GM19043 (cell line): ENCODE results near the gene MSI2.

Source experiments
- ATAC-seq: cut with Tn5 transposase; IDR thresholded peaks from one replicate; pipeline ENCODE4 v1.9.1; 2021; ENCODE audit warnings: low read depth; ENCODE audit not compliant: unreplicated experiment

MSI2 gene

GRCh38 chr17:57636985-57637665, 380.8 kb downstream of the MSI2 start:
- ATAC-seq = no peak

- ATAC-seq = no peak
These were observed 381.3 kb downstream of the MSI2 start for GRCh38 chr17:57637666-57638010.

DNA sequence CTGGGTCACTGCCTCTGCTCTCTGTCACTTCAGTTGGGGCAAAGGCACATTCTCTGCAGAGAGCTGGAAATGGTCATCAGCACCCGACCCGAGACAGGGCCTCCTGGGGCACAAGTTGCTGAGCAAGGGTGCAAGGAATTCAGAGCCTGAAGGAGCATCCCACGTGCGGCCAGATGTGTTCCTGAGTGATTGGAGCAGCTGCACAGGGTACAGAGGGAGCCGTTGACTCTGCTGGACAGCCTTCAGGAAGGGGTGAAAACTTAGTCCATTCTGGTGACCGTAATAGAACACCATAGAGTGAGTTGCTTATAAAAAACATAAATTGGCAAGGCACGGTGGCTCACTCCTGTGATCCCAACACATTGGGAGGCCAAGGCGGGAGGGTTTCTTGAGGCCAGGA, 382.0 kb downstream of the MSI2 start:
- no peak for ATAC-seq

- no peak for ATAC-seq
These were observed 383.1 kb downstream of the MSI2 start for GRCh38 chr17:57639381-57639780.

- ATAC-seq = no peak
These were observed 383.8 kb downstream of the MSI2 start for GRCh38 chr17:57640079-57640478.

- no peak for ATAC-seq
These were observed 385.4 kb downstream of the MSI2 start for GRCh38 chr17:57641761-57642160.

GRCh38 chr17:57643062-57643461, 386.7 kb downstream of the MSI2 start:
- ATAC-seq = no peak

- no peak for ATAC-seq
These were observed 388.0 kb downstream of the MSI2 start for GRCh38 chr17:57644326-57644725.

DNA sequence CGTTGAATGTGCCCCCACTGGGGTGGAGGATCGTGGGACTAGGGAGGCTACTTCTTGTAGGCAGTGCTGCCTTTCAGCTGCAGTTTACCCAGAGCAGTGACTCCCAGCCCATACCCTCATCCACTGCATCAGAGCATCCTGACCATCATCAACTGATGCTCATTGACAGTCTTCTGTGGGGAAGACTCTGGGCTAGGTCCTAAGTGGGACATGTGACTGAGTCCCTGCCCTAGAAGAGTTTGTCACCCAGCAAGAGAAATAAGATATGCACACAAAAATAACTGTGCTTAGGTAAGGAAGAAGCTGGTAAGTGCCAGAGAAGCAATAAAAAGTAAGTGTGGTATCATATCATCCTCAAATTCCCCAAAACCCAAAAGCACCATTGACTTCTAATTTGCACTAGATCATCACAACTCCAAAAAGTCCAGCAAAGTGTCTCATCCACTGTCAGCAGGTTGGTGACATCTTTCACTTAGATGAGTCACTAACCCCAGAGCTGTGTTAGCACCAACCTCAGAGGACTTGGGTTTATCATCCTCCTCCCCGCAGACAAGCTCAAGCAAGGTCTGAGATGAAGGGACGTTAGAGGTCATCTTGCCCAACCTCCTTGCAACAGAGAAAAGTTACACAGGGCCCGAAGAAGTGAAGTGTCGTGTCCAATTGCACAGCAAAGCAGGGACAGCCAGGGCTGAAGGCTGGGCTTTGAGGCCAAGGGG, 389.8 kb downstream of the MSI2 start:
- ATAC-seq = no peak

DNA sequence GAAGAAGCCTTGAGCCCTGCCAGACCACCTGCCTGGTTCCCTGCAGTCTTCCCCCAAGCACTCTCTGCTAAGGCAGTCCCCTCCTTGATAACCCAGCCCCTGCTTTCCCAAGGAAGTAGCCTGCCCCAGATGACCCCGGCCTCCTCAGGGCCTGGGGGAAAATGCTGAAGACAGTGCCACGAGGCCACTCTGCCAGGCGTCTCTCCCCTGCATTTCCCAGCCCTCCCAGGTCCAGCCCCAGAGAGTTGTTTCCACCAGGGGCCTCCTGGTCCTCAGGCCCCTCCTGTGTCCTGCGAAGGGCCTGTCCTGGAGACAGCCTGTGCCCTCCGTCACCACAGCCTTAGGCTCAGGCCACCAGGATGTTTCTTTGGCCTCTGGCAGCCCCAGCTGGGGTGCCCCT, 392.4 kb downstream of the MSI2 start:
- no peak for ATAC-seq

GRCh38 chr17:57649191-57649590, 392.9 kb downstream of the MSI2 start:
- ATAC-seq = no peak

DNA sequence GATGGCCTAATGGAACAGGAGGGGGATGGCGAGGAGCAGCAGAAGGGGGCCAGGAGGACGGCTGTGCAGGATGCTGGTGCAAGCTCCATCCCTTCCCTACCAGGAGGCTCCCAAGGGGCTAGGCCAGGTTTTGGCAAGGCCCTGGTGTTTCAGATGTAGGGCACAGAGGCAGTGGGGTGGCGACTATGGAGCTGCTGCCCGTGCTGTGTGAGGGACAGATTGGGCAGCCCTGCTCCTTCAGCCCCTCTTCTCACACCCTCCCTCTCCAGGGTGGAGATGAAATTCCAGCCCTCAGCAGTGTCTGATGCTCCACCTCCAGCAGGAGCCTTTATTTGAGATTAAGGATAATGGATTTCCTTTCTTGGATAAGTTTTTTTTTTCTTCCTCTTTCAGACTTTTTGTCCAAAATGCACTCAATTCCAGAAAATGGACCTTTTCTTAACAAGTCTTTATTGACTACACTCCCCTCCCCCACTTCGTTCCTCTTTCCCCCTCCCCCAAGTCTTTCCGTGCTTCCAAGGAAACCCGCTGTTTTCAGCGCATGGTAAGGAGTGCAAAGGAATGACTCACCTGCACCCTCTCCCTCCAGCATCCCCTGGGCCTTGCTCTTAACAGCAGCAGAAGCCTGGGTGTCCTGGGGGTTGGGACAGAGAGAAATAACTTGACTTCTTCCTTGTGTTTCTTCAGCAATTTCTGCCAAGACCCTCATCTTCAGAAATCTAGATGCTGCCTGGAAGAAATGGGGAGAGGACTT, 393.6 kb downstream of the MSI2 start:
- no peak for ATAC-seq

DNA sequence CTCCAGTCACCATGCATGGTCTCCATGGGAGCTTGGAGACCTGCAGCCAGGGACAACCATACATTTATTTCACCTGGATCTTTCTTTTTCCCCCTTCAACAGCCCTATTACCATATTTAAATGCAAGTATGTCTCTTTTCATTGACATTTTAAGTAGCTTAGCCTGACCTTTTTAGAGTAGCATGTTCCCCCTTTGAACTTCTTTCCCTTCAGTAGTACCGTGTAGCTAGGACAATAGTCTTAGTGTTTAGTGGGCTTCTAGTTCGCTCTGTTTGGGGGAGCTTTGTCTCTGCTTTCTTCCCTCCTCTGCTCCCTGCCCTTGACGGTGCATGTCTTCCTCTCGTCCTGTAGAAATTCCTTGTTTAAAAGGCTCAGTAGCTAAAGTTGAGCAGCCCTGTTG, 394.2 kb downstream of the MSI2 start:
- no peak for ATAC-seq

DNA sequence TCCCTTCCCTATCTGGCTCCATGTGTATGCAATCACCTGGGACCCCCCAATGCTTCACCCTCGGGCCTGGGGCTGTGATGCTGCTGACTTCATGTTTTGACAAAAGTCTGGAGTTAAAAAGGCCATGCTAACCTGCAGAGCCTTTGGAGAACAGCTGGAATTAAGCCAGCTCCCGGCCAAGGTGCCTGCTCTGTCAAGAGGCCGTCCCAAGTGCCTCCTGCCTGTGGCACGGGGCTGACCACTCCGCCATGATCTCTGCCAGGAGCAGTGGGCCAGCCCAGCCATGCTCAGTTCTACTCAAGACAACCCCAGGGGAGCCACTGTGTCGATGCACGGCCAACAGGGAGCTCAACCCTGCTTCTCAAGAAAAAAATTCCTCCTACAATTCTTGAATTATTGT, 395.1 kb downstream of the MSI2 start:
- no peak for ATAC-seq

GRCh38 chr17:57651996-57652395, 395.7 kb downstream of the MSI2 start:
- ATAC-seq = no peak

- ATAC-seq = no peak
These were observed 396.5 kb downstream of the MSI2 start for GRCh38 chr17:57652811-57653210.

- no peak for ATAC-seq
These were observed 397.0 kb downstream of the MSI2 start for GRCh38 chr17:57653279-57653678.

DNA sequence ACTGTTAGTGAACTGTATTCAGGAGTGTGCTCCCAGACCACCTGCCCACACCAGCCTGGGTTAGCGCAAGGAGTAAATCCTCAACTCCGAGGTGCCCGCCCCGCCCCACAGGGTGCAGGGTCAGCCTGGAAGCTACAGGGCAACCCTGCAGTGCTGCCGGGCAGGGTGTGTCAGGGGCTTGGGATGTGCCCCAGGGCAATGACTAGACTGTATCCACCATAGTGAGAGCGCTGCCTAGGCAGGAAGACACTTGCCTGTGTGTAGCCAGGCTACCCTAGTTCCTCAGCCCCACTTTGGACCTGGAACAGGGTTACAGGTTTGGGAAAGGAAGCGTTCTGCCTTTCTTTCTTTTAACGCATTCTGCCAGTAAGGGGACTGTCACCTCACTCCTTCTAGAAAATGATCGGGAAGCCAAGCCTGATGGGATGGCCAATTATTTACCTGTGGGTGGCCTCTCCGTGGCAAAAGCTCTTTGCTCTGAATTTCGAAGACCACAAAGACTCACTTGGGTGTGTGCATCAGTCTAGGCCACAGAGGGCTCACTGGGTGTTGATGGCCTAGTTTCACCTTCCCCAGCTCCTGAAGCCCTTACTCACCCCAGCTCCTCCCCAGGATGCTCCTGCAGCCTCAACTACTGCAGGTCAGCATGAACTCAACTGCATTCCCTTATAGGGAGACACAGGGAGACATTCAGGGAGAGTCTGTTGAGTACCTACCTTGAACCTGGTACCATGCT, 397.9 kb downstream of the MSI2 start:
- ATAC-seq = no peak

DNA sequence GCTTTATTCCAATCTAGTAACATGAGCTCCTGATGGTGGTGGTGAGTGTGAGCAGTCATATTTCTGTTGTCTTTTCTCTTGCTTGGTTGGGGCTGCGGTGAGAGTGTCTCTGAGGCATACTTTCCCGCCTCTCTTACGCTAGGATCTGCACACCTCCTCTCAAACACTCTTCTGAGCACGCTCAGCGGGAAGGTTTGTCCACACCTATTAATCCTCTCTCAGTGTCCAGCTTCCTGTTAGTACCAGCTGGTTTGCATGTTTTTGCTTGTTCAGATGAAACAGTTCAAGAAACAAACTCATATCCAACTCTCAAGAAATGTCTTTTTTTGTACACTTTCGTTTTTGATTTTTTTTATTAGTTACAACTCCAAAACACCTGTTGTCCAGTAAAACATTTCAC, 399.2 kb downstream of the MSI2 start:
- ATAC-seq = no peak

DNA sequence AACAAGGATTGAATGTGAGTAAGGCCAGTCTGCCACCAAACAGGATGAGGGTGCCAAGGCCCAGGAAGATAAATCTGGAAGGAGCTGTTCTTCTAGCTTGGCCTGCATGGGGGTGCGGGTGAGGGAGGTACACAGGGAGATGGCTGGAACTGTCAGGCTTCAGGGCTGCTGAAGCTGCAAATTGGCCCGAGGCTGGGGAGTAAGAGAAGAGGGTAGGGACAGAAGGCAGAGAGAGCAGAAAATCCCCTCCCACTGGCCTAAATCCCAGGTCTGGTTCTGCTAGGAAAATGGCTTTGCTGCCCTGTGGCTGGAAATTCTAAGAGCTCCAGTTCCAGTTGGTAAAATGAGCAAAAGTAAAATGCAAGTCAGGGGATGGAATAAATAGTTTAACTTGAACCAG, 400.9 kb downstream of the MSI2 start:
- no peak for ATAC-seq

- no peak for ATAC-seq
These were observed 405.7 kb downstream of the MSI2 start for GRCh38 chr17:57662041-57662440.
